GM19397 (cell line): ENCODE data around the gene DDO.

Experiments used
- ATAC-seq: cut with Tn5 transposase; IDR thresholded peaks from one replicate; pipeline ENCODE4 v1.9.1; 2021; ENCODE audit warnings: mild to moderate bottlenecking, moderate library complexity; ENCODE audit not compliant: unreplicated experiment

DDO gene

GRCh38 chr6:110348961-110349690 is 66.2 kb downstream of the DDO start:
- ATAC-seq, result no peak

GRCh38 chr6:110345025-110345424 is 70.3 kb downstream of the DDO start:
- no peak for ATAC-seq

DNA sequence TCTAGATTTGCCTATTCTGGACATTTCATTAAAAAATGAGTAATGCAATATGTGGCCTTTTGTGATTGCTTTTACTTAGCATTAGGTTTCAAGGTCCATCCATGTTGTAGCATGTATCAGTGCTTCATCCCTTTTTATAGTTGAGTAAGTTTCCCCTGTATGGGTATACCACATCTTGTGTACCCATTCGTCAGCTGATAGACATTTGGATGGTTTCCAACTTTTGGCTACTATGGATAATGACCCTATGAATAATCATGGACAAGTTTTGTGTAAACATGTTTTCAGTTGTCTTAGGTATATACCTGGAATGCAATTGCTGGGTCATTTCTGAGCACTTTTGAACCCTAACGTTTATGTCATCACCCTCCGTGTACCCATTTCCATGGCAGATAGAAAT is 72.6 kb downstream of the DDO start:
- ATAC-seq, result no peak
